Activated CD4-positive, alpha-beta memory T cell treated with anti-CD3 and anti-CD28 coated beads, Interleukin-2, amount 10 ng/mL, durations not matched to agents 7 days and 5 days (primary cell): ENCODE data around the gene TOMM20L. TPM values are rescaled to one million over a fixed set of nuclear protein-coding genes. Genes with fewer than 3 reads are reported as not detected.

ENCODE experiments used
- CTCF ChIA-PET: fragments of 350-600 bp; sonication (Branson Sonifier 250); formaldehyde crosslinking; loops from one replicate; lab custom pipeline; 2021; ENCODE audit warnings: antibody characterized with exemption, inconsistent platforms; lab: Charles Lee
- POLR2A ChIA-PET: fragments of 350-600 bp; sonication (Branson Sonifier 250); formaldehyde crosslinking; loops from one replicate; lab custom pipeline; 2021; ENCODE audit warnings: antibody characterized with exemption; lab: Charles Lee
- DNase-seq: peaks from one replicate; pipeline ENCODE4 v3.0.0-alpha.2; 2020
- H3K27ac Mint-ChIP-seq: one replicate; pipeline ENCODE4 v1.8.0; 2021; ENCODE audit warnings: mild to moderate bottlenecking, mixed read lengths
- H3K27me3 Mint-ChIP-seq: one replicate; pipeline ENCODE4 v1.8.0; 2021; ENCODE audit warnings: mixed read lengths
- H3K36me3 Mint-ChIP-seq: one replicate; pipeline ENCODE4 v1.8.0; 2021; ENCODE audit warnings: low read depth, mixed read lengths
- H3K4me1 Mint-ChIP-seq: one replicate; pipeline ENCODE4 v1.8.0; 2021; ENCODE audit warnings: mixed read lengths
- H3K4me3 Mint-ChIP-seq: one replicate; pipeline ENCODE4 v1.8.0; 2021; ENCODE audit warnings: mild to moderate bottlenecking, mixed read lengths
- H3K9me3 Mint-ChIP-seq: one replicate; pipeline ENCODE4 v1.8.0; 2021; ENCODE audit warnings: mixed read lengths
- total RNA-seq, 2 experiments: library from RNA; stranded (reverse); gene quantifications; one replicate each; pipeline ENCODE4 v1.2.3, GENCODE V29; 2021

TOMM20L gene
- total RNA-seq, 2 experiments from 2014 or later, result not detected

DNA sequence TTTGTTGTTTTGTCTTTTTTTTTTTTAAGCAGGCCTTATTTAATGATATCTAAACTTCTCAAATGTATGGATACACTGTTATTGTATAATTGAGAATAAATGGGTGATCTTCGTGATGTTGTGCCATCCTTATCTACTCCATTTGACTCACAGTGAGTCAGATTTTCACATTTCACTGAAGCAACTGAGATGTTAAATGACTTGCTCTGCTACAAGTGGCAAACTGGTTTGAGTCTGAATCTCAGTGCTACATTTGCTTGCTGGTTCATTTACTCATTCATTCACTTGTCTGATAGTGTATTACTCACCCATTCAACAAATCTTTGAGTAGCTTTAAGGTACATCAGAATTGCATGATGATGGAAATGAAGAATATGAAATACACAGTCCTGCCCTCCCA, 34.4 kb downstream of the TOMM20L start:
- Mint-ChIP-seq H3K27me3 (no peaks in the 10 kb centered on the region), H3K4me1 (peaks cover 36% of the 10 kb centered on the region), H3K4me3 (peak overlapping the region; percentile 7), H3K27ac (peak overlapping the region; percentile 50), H3K36me3 (peaks cover 23% of the 10 kb centered on the region), H3K9me3 (no peaks in the 10 kb centered on the region)
- no peak for DNase-seq
- ChIA-PET CTCF (interaction anchor here (0.9 kb wide), 1 partner anchor 32 kb away, joined by 3 read pairs; no protein-coding TSS in a partner anchor), POLR2A (interaction anchor here (0.8 to 1.7 kb wide), 4 partner anchors 14 to 186 kb away, joined by 3 to 4 read pairs (median 4); partner anchors contain the start of genes ARID4A, PSMA3 and TOMM20L)

DNA sequence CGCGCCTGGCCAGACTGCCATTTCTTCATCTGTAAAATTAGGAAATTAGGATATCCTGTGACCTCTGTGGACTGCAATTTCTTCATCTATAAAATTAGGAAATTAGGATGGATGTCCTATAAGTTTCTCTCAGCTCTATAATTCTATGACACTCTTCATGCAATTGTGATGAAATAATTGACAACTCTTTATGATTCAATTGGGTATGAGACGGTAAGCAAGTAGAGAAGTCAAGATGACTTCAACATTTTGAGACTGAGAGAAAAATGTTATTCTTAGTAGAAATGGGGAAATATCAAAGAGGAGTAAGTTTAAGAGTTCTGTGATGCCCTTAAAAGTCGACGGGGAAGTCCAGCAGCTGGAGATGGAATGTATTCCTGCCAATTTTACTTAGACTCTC, 43.7 kb downstream of the TOMM20L start:
- no peak overlapping the region for H3K27ac Mint-ChIP-seq
- ChIA-PET CTCF (no interaction called here), POLR2A (no interaction called here)
- no peaks in the 10 kb centered on the region for H3K4me1 Mint-ChIP-seq
- DNase-seq, result no peak
- H3K4me3 Mint-ChIP-seq, result no peak overlapping the region
- H3K36me3 Mint-ChIP-seq, result peaks cover 42% of the 10 kb centered on the region
- H3K9me3 Mint-ChIP-seq, result no peaks in the 10 kb centered on the region
- no peaks in the 10 kb centered on the region for H3K27me3 Mint-ChIP-seq

DNA sequence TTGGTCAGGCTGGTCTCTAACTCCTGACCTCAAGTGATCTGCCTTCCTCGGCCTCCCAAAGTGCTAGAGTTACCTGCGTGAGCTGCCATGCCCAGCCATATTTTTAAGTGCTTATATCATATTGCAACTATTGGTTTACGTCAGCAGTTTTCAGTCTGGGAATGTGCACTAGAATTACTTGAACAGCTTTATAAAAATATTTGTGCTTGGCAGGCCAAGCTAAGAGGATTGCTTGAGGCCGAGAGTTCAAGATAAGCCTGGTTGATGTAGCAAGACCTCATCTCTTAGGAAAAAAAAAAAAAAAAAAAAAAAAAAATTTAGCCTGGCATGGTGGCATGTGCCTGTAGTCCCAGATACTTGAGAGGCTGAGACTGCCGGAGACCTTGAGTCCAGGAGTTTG, 48.9 kb downstream of the TOMM20L start:
- no peak for DNase-seq
- no peaks in the 10 kb centered on the region for H3K4me1 Mint-ChIP-seq
- no peak overlapping the region for H3K4me3 Mint-ChIP-seq
- POLR2A ChIA-PET, result no interaction called here
- peaks cover 19% of the 10 kb centered on the region for H3K36me3 Mint-ChIP-seq
- H3K27me3 Mint-ChIP-seq, result no peaks in the 10 kb centered on the region
- no peak overlapping the region for H3K27ac Mint-ChIP-seq
- CTCF ChIA-PET, result interaction anchor here (1.4 kb wide), 1 partner anchor 27 kb away, joined by 3 read pairs; no protein-coding TSS in a partner anchor
- no peaks in the 10 kb centered on the region for H3K9me3 Mint-ChIP-seq

DNA sequence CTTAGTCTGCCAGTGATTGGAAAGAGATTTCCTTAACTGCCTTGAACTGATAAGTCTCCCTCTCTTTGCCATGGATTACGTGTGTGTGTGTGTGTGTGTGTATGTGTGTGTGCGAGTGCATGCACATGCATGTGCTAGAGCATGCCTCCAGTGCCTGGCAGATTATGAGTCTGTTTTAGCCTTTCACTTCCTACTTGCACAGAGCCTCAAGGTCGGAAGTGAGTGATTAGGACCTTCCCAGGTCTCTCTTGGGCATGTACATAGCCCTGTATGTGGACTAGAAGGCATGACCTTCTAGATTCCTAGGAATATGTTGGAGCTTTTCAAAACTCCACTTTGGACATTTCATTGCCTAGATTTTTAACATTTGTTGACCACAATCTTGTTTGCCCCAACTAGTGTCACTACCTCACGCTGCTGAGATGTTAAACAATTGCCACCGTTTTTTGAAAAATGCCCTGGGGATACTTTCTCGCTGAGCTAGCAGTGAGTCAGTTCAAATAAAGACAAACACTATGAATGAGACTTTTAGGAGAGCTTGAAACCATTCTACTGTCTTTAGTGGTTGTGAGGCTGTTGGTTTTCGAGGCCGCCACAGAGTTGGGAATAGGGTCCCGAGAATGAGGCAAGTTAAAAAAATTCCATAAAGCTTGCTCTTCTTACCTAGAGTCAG, 60.0 kb downstream of the TOMM20L start:
- Mint-ChIP-seq H3K27ac (no peak overlapping the region), H3K36me3 (peaks cover 44% of the 10 kb centered on the region), H3K4me1 (peaks cover 3% of the 10 kb centered on the region)

More for the DNA sequence above, 60.0 kb downstream of the TOMM20L start:
- DNase-seq, result no peak
- H3K27me3 Mint-ChIP-seq, result no peaks in the 10 kb centered on the region
- H3K9me3 Mint-ChIP-seq, result no peaks in the 10 kb centered on the region
- ChIA-PET POLR2A (no interaction called here), CTCF (interaction anchor here (1.8 kb wide), 1 partner anchor 59 kb away, joined by 4 read pairs; no protein-coding TSS in a partner anchor)
- H3K4me3 Mint-ChIP-seq, result no peak overlapping the region

Other genes with a start within 250 kb of the TOMM20L start
- gene ARMH4, start 243.7 kb upstream of the TOMM20L start, total RNA-seq, result not detected
- gene ACTR10, start 195.8 kb upstream of the TOMM20L start, total RNA-seq, result 10 to 100 TPM; 42.3 to 49.2 TPM
- gene PSMA3, start 151.1 kb upstream of the TOMM20L start, total RNA-seq, result 100 to 1,000 TPM; 243 to 259 TPM
- gene ARID4A, start 97.4 kb upstream of the TOMM20L start, total RNA-seq, result 10 to 100 TPM; 37.9 to 41.7 TPM
- gene TIMM9, start 31.6 kb downstream of the TOMM20L start, total RNA-seq, result 10 to 100 TPM; 37.5 to 40.3 TPM
- gene KIAA0586, start 31.8 kb downstream of the TOMM20L start, total RNA-seq, result 10 to 100 TPM; 31.7 to 34.6 TPM
- under 1 TPM; 0.81 to 0.93 TPM for gene DACT1, start 242.0 kb downstream of the TOMM20L start, total RNA-seq